ENCODE data around the gene TLR5.

The TLR5 gene

GRCh38 chr1:223110952-223111351, 32.1 kb downstream of the TLR5 start:
- no peak for FAIRE-seq

GRCh38 chr1:223109581-223110026, 33.4 kb downstream of the TLR5 start:
- no peak for DNase-seq (ENCODE audit: low spot score)
- no peak for FAIRE-seq

More at GRCh38 chr1:223110952-223111351, 32.1 kb downstream of the TLR5 start:
- no peak for DNase-seq (ENCODE audit: low spot score)

- no peak for FAIRE-seq
- no peak for DNase-seq (ENCODE audit: low spot score)
These were observed 36.2 kb downstream of the TLR5 start for GRCh38 chr1:223106856-223107255.

GRCh38 chr1:223105568-223105967, 37.5 kb downstream of the TLR5 start:
- DNase-seq (ENCODE audit: low spot score) (no peak), FAIRE-seq (no peak)

- DNase-seq (ENCODE audit: low spot score): peak; percentile 56
- no peak for FAIRE-seq
These were observed 40.1 kb downstream of the TLR5 start for GRCh38 chr1:223102797-223103533.

- DNase-seq (ENCODE audit: low spot score): no peak
- no peak for FAIRE-seq
These were observed 45.3 kb downstream of the TLR5 start for GRCh38 chr1:223097713-223098112.

- no peak for FAIRE-seq
- DNase-seq (ENCODE audit: low spot score): no peak
These were observed 47.2 kb downstream of the TLR5 start for GRCh38 chr1:223095870-223096269.

- FAIRE-seq: no peak
- no peak for DNase-seq (ENCODE audit: low spot score)
These were observed 51.2 kb downstream of the TLR5 start for GRCh38 chr1:223091896-223092295.

GRCh38 chr1:223089250-223089649, 53.8 kb downstream of the TLR5 start:
- FAIRE-seq: no peak

GRCh38 chr1:223088713-223089240, 54.3 kb downstream of the TLR5 start:
- no peak for FAIRE-seq
- DNase-seq (ENCODE audit: low spot score): no peak

More at GRCh38 chr1:223089250-223089649, 53.8 kb downstream of the TLR5 start:
- DNase-seq (ENCODE audit: low spot score): no peak

GRCh38 chr1:223087291-223088255, 55.5 kb downstream of the TLR5 start:
- no peak for FAIRE-seq

GRCh38 chr1:223084464-223084866, 58.6 kb downstream of the TLR5 start:
- DNase-seq (ENCODE audit: low spot score) (no peak), FAIRE-seq (no peak)

More at GRCh38 chr1:223087291-223088255, 55.5 kb downstream of the TLR5 start:
- DNase-seq (ENCODE audit: low spot score): no peak

- FAIRE-seq (no peak), DNase-seq (ENCODE audit: low spot score) (no peak)
These were observed 59.2 kb downstream of the TLR5 start for GRCh38 chr1:223083831-223084230.

GRCh38 chr1:223082914-223083313, 60.1 kb downstream of the TLR5 start:
- DNase-seq (ENCODE audit: low spot score) (no peak), FAIRE-seq (no peak)

- peak; percentile 93 for DNase-seq (ENCODE audit: low spot score)
- FAIRE-seq: peak; percentile 37
These were observed 61.7 kb downstream of the TLR5 start for GRCh38 chr1:223081181-223081994.

GRCh38 chr1:223079498-223079897, 63.5 kb downstream of the TLR5 start:
- no peak for DNase-seq (ENCODE audit: low spot score)
- no peak for FAIRE-seq

GRCh38 chr1:223077247-223077833, 65.7 kb downstream of the TLR5 start:
- DNase-seq (ENCODE audit: low spot score): no peak
- FAIRE-seq: no peak

GRCh38 chr1:223076362-223076761, 66.7 kb downstream of the TLR5 start:
- FAIRE-seq (no peak), DNase-seq (ENCODE audit: low spot score) (no peak)

- no peak for FAIRE-seq
- no peak for DNase-seq (ENCODE audit: low spot score)
These were observed 67.2 kb downstream of the TLR5 start for GRCh38 chr1:223075834-223076233.

GRCh38 chr1:223074445-223075300, 68.4 kb downstream of the TLR5 start:
- FAIRE-seq (no peak), DNase-seq (ENCODE audit: low spot score) (no peak)

All from urothelium cell line (cell line).